NCI-H510A treated with DMSO at 0.1 percent for 48 hours (cell line): Measurements from ENCODE around the gene LHFPL2.
A peak's percentile ranks its signal among the peaks of the same experiment; 100 is the strongest.
"Not testable (repeated sequence)": the region's sequence is repeated elsewhere in the genome, so short reads cannot be mapped to it uniquely, and the experiment has no call there.

ENCODE experiments used
- DNase-seq: peaks from one replicate; lab custom pipeline; 2025; lab: John Stamatoyannopoulos, UW

Gene LHFPL2

DNA sequence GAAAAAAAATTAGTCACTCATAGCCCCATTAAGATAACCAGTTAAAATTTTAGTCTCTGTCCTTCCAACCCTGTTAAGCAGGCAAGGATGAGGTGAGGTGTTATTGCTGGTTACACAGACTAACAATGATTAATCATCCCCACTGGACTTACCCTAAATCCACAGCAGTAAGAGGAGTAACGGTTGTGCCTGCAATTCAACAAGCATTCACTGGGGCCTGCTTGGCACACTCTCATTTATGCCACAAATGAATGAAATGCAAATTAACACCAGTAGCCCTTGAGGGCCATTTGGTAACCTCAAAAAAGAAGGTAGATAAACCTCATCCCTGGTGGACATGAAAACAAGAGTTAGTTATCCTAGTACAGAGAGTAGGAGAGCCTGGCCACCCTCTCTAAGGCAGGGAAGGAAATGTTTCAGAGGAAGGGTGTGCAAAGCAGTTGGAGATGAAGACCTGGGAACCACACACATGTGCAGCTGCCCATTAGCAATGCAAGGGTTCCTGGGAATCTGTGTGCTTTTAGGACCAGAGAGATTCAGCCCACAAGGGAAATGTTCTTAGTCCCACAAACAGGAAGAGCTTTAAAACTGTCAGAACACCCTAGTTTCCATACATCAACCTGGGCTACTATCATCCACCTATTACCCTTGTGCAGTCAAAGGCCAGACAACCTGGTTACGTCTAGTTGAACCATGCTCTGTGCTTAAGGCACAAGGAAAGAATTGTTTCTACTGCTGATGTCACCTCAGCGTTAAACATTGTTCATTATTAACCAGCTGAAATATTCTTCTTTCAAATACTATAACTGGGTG lies 7.7 kb downstream of the LHFPL2 start:
- DNase-seq: no peak

DNA sequence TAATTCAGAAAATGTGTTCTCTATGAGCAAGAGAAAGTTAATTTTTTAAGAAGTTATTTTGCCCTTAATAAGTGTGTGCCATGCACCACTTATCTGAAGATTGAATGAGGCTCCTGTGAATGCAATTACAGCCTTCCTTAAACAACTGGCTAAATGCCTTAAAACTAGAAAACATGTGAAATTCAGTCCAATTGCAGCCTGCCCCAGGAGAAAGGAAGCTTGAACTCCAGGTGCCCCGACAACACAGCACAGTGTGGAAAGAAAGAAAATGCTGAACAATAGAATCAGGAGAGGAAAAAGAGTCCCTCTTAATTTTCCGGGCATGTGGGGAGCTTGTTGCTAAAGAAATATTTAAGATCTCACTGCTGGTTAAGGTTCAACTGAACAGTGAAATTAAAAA lies 8.8 kb downstream of the LHFPL2 start:
- DNase-seq: no peak

DNA sequence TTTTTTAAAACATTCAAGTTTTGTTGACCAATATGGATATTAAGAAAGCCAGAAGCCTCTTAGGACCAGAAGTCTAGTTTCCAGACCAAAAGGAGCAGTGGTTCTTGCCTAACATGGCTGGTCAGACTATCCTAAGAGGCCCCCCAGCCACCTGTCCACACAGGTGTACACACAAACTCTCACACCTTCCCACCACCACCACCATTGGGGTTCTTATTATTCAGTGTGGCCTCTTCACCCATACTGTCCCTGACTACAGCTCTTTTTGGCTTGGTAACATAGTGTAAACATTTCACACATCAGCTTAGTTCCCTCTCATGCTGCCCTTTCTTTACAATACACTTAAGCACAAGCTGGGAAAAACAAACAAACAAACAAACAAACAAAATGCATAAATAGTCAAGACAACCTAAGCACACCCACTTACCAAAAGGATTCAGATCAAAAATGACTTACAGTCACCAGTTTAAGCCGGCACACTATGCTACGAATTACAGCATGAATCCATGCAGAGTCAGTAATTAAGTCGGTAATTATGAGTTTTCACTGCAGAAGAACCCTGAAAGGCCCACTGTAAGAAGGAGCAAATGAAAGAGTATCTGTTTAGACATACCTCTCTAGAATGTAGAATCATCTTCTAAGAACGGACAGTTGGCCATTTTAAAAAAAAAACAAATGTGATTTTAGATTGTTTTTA lies 9.5 kb downstream of the LHFPL2 start:
- DNase-seq: no peak

DNA sequence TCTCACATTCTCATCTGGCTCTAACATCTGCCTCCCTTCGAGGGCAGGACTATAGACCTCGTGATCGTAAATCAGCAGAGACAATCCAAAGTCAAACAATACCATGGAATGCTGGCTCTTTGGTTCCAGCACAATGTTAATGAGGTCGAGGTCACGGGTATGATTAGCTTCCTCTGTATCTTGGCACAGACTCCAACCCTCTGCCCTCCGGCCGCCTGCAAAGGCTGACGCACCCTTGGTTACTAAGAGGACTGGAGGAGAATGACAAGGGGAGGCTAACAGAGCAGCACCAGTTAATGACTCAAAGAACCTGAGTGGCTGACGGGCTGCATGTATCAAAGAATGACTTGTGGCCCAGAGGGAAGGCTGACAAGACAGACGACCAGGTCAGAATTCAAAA lies 10.1 kb downstream of the LHFPL2 start:
- DNase-seq: peak; percentile 60

DNA sequence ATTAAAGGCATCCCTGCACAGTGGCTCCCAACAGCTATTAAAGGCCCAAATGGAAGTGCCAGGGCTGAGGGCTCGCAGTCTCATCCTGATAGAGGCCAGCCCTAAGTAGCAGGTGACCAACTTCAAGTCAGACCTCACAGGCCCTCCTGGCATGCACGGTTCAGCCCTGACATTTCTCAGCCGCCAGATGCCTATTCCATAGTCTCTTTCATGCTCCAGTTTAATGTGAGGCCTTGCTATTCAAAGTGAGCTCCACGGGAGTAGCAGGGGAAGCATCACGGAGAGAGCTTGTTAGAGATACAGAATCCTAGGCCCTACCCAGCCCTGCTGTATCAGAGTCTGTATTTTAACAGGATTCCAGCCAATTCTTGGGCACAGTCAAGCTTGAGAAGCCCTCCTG lies 11.1 kb downstream of the LHFPL2 start:
- DNase-seq: no peak

DNA sequence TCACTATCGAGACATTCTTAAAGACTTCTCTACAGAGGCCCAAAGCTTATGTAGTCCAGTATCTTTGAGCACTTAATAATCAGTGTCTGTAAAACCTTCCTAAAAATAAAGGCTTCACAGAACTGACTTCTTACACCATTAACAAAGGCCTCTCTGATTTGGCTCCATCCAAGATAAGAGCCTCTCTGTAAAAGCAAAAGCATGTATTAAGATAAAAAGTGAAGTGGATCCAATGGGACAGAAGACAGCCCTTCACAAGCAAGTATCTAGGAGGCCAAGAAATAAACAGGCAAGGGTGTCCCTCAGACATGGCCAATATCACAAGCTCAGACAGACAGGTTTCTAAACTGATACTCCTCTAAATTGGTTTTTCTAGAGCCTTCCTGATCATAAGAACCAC lies 11.9 kb downstream of the LHFPL2 start:
- no peak for DNase-seq

DNA sequence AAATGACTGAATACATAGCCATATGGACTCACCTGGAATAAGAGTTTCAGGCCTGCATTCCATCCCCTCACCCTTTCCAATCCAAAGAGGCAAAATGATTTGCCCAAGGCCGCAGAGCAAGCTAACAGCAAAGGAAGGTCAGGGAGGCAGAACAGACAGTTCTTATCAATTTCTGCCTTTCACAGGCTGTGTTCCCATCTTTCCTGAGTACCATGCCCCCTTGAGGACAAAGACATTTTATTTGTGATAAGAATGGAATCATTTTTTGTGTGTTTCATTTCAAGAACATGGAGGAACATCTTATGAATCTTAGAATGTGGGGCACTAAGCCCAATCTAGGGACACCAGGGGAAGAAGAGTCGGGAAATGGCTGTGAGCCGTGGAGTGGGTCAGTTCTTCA lies 13.9 kb downstream of the LHFPL2 start:
- no peak for DNase-seq

DNA sequence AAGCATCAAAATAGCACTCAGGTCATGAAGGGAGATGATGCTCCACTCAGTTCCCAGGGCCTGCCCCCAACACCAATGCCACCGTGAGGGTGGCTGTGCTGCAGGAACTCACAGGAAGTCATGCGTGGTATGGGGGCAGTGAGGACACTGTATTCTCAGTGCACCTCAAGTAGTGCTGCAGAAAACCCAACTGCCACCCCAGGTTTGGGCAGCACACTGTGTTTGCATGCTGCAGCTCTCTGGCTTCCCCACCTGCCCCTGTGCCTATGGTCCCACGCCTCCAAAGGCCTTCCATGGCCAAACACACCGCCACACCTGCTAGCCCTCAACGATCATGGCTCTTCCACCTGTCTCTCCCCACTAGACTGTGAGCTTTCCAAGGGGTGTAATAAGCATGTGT lies 14.3 kb downstream of the LHFPL2 start:
- DNase-seq: peak; percentile 36

DNA sequence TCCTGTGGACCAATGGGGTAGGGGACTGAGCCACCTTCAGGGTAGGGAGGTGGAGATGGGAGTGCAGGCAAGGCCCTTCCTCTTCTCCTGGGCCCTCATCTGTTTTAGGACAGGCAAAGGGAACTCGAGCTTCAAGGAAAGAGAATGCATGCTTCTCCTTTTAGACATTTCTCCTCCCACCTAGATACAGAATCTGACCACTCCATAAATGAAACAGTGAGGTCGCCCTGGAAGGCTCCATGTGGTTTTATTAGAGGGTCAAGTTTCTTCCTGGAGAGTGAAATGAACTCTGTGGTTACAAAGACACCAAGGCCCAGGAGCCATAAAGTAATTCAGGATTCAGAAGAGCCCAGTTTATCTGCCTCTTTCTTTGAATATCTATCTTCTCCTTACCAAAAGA lies 14.9 kb downstream of the LHFPL2 start:
- no peak for DNase-seq

DNA sequence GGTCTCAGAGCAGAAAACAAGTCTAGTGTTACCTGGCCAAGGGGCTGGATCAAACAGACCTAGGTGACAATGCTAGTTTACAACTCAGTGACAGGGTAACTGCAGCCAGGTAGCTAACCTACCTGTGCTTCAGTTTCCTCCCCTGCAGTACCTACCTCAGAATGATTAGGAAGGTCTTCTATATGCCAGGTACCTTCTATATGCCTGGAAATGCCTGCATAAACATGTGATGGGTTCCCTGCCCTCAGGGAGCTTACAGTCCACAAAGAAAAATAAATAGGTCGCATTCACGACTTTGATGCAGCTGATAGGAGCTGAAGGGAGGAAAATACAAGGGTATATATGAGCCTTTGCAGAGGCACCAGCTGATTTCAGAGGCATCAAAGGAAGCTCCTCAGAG lies 16.1 kb downstream of the LHFPL2 start:
- DNase-seq: no peak

DNA sequence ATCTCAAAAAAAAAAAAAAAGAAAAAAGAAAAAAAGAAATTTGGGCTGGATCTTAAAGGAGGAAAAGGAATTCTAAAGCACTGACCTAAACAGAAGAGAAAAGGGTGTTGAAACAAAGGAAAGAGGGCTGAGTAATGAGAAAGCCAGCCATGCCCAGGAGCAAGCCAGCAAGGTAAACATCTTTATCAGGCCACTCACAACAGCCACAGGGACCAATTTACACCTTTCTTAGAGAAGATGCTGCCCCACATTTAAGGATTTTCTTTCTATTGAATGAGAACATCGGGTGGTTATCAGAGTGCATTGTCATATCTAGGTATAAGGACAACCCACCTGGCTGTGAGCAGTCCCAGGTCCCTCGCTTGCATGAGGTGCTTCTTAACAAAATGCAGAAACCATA lies 16.6 kb downstream of the LHFPL2 start:
- DNase-seq: no peak

DNA sequence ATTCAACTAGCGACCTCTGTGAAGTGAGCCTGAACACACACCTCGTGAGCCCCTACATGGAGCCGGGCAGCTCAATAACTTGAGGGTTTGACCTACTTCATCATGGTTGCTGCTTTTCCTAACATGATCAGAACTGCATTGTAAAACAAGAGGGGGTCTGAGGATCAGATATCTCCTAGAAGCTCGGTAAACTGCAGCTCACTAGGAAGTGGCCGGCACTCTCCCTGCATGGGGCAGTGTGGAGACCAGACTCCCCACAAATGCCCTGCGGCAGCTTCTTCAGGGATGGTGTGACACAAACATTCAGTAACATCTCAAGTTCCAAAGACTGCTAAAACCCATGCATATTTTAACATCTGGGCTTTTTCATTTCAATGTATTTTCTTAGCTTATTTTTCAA lies 18.5 kb downstream of the LHFPL2 start:
- DNase-seq: no peak

DNA sequence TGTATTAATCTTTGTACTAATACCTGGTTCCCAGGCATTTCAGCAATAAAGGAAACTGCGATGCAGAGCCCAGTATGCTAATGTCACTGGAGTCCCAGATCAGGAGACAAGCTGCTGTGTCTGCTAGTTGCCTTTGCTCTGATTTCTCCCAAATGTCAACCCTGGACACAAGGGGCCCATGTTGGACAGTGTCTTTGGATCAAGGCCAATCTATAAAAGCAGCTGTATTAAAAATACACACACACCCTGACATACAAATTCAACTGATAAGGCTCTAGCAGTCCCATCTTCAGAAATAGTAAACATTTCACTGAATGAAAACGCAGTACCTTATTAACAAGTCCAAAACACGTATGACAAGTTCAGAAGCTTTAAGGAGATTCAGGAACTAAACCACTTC lies 18.9 kb downstream of the LHFPL2 start:
- DNase-seq: no peak

DNA sequence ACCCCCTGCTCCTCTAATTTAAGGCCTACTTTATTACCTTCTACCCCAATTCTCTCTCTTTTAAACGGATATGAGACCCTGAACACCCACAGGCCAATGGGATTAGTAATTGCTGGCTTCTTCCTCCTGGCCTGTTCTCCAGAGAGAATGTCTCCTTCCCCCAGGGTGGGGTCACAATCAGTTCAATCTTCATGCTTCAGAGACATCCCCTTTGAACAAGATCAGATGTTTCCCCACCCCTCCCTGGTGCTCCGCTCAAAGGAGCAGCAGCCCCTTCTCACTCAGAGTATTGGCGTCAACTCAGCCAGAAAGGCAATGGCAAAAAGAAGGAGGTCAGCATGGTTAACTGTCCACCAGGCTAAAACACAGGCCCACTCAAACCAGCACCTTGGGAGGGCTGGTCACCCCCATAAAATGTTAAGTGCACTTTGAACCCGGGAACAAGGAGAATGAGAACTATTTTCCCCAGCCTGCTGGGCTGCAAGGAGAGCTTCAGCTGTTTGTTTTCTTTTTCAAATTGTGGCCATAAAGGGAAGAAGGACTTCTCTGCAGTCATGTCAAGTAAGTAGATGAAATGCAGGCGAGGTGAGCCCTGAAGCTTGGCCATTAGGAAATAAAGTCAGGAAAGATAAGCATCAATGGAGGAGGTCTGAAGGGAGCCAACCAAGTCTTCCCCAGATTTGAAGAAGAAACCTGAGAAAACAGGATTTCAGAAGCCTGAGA lies 20.1 kb downstream of the LHFPL2 start:
- DNase-seq: no peak

DNA sequence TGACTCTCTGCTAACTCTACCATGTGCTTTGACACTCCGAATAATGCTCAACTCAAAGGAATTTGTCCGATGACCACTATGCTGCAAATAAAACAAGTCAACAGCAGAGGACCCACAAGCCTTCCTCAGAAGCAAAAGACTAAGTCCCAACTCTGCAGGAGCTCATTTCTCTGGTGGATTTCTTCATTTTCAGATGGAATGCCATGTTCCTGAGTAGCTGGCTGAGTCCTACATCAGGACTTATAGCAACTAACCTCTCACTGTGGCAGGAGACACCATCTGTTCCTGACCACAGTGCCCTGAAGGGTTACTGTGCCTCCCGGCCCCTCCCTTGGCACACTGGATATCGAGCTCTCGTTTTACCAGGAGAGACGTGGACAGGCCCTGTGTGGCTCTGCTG lies 20.8 kb downstream of the LHFPL2 start:
- no peak for DNase-seq

DNA sequence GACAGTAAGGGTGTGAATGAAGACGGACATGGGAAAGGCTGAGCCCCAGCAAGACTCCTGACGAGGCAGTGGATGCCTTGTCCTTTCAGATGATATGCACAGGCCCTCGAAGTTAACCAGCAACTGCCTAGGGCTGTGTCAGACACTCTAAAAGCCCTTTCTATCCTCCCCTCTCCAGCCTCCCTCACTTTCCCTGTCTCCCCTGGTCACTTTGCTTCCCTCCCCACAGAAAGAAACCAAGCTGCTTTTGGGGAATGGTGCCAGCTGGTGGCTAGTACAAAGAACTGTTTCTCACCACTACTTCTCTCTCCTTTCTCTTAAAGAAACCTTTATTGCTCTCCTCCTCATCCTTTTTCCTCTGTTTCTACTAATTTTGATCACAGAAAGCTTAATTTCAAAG lies 21.4 kb downstream of the LHFPL2 start:
- DNase-seq: no peak

DNA sequence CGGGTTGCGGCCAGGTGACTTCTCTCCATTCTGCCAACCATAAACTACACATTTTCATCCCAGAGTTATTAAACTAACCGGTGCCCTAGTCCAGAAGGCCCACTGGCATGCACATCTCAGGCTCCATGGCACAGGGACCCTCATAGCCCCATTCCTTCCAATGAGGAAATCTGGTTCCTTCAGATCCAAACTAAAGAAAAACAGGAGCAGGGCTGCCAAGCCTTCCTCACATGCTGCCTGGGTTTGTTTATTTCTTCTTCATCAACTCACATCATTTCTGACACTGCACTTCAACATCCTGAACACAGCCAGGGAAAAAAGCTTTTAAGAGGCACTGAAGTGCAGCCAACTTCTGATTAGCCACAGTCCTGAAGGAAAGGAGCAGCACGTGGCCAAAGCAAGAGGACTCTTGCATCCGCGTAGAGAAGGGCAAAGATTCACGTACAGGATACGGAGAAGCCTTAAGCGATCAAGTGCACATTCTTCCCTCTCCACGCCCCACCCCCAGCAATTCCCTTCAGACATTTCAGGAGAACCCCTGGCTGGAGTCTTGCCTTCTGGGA lies 22.5 kb downstream of the LHFPL2 start:
- no peak for DNase-seq

DNA sequence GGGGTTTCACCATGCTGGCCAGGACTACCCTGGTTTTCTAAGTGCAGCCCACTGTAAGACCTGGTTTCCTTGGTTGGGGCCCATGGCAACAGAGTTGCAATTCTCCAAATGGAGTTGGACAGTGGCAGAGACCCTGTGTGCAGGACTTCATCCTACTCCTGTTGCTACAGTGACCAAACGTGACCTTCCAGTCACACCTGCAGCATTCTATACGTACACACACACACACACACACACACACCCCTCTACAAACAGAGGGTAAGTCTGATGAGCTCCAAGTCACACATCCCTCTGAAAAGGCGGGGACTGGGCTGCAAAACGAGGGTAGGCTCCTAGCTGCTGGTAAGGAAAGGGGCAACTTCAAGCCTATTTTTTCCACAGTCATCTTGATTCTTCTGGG lies 23.6 kb downstream of the LHFPL2 start:
- no peak for DNase-seq

DNA sequence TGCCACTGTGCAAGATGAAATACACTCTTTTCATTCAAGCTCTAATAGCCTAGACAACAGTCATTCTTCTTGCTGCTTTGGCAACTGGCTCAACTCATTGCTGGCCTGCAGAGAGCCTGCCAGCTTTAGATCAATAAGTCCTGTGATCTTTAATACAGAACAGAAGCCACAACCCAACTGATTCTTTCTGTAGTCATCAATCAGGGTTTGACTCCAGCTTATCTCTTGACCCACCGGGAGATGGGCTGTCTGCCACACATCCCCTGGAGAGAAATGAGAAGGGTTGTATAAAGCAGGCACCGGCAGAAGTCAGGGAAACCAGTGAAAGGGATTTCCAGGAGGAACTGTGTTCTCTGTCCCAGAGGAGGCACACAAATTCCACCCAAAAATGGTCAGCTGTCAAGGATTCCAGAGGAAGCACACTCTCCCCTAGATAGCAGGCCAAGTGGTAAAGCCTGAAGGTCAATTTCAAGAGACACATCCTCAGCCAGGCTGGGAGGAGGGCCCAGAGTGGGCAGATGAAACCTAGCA lies 24.5 kb downstream of the LHFPL2 start:
- DNase-seq: no peak

DNA sequence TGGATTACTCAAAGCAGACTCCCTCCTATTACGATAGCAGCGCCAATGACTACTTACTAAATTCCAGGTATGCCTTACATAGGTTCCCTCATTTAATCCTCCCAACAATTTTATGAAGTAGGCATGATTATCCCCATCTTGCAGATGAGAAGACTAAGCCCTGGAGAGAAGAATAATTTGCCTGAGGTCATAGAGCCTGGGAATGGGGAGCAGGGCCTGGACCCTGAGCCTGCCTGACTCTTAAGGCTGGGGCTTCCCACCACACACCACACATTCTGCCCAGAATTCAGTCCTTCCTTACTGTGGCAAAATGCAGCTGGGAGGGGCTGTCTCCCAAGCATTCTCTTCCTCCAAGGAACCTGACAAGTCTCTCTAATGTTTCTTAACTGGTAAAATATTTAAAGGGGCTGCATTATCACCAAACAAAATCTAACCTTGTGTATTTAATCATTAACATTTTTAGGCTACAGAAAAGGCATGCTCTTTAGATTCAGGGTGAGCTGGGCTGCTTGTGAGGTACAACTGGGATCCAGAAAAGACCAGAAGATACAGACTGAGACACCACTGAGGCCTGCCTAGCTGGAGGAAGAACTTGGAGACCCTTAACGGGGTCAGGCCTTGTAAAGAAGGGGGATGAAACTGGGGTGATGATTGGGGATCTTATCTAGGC lies 26.1 kb downstream of the LHFPL2 start:
- no peak for DNase-seq

DNA sequence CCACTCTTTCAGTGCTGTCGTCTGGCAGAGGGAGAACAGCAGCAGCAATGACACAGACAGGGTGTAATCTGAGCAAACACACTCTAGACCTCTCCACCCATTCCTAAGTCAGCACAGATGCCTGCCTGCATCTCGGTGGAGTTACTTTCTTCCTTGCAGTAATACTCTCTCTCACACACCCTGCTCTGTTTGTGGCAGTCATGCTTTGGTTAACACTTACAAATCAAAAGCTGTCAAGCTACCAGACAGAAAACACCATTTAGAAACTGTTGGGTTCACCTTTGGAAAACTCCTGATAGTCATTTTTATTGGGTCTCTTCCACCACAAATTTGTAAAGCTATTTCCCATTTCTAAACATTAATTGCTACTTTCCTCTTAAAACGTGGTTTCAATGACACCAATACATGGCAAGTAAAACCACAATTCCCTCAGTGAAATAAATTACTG lies 27.3 kb downstream of the LHFPL2 start:
- peak; percentile 32 for DNase-seq

DNA sequence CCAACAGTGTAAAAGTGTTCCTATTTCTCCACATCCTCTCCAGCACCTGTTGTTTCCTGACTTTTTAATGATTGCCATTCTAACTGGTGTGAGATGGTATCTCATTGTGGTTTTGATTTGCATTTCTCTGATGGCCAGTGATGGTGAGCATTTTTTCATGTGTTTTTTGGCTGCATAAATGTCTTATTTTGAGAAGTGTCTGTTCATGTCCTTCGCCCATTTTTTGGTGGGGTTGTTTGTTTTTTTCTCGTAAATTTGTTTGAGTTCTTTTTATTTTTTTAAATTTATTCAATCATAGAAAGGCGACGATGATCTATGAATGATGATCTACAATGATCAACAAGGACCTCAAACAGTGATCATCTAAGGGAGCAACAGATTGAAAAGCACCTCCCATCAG lies 28.5 kb downstream of the LHFPL2 start:
- DNase-seq: not testable (repeated sequence)
